Retinal pigment epithelial cell (primary cell): ENCODE data around the gene NPAS3.

Source experiments
- DNase-seq: peaks from one replicate; pipeline ENCODE4 v3.0.0-alpha.2; 2010; ENCODE audit warnings: low read depth
- H3K4me3 ChIP-seq: 2 replicates; pipeline ENCODE4 v1.5.1; 2011; ENCODE audit warnings: mild to moderate bottlenecking, low read length, control low read depth, moderate library complexity
- CTCF ChIP-seq: conservative IDR thresholded peaks from 2 replicates; pipeline ENCODE4 v1.5.1; 2011; ENCODE audit warnings: low read depth, low read length, control low read depth, inconsistent platforms

The NPAS3 gene

GRCh38 chr14:33809396-33809981 is 870.8 kb downstream of the NPAS3 start:
- no peak for TF ChIP-seq CTCF
- no peak overlapping the region for H3K4me3 ChIP-seq
- no peak for DNase-seq

DNA sequence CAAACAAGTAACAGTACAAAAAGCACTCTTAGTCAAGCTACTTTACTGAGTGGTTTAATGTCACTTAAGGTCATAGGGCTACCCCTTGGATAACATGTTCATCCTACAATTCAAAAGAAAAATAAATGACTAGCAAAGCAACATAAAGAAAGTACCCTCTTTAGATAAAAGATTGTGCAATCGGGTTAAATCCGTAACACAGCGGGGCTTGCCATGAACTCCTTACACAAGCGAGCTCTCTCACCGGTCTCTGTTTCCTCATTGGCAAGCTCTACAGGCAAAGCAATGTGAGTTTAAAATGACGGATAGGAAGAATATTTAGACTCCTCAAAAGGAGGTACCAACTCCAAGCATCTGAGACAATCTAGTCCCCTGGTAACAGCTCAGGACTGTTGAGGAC is 871.6 kb downstream of the NPAS3 start:
- H3K4me3 ChIP-seq = no peak overlapping the region
- no peak for DNase-seq
- no peak for TF ChIP-seq CTCF

DNA sequence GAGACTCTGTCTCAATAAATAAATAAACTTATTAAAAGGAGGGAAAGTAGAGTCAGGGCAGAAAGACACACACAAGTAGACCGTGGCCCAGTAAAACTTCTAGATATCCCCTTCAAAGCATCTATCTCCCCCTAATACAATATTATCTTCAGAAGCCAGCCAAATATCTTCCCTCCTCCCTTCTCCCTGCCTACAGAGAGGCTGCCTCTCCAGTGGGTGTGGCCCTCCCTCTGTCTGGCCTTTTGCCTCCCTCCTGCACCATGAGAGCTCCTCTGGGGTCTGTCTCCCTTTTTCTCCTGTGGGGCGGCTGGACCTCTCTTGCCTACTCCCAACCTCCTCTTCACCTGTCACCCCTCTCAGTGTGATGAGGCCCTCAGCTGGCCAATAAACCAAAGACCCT is 873.0 kb downstream of the NPAS3 start:
- DNase-seq = no peak
- no peak overlapping the region for H3K4me3 ChIP-seq
- no peak for TF ChIP-seq CTCF

DNA sequence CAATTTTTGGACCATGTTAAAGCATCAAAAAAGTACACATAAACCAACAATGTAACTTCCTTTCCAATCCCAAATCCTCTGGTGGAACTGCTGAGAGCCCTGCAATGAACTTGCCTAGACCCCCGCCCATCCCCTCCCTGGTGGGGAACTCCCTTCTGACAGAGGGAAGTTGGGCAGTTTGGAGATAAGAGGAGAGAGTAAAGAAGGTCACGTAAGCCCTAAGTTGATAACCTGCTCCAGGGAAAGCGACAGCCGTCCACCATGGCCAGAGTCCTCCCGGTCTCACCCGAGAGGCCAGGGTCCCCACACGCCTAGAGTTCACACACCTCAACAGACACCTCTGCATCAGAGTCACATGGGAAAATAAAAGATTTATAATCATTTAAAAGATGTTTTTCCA is 873.5 kb downstream of the NPAS3 start:
- DNase-seq = no peak
- TF ChIP-seq CTCF = no peak
- no peak overlapping the region for H3K4me3 ChIP-seq

DNA sequence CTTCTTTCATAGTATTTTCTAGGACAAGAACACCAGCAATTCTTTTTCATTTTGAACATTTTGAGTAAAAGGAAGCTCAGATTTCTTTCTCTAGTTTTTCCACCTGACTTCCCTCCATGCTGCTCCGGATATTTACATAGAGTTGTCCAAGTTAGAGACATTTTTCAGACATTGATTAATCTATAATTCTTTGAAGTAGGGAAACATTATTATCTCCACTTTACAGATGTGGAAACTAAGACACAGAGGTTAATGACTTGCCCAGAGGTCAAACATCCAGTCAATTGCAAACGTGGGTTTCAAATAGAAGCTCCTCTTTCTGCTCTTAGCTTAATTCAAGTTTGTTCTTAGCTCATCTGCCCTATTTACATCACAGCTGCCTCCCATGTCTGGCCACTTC is 873.9 kb downstream of the NPAS3 start:
- no peak overlapping the region for H3K4me3 ChIP-seq
- DNase-seq = no peak
- no peak for TF ChIP-seq CTCF

DNA sequence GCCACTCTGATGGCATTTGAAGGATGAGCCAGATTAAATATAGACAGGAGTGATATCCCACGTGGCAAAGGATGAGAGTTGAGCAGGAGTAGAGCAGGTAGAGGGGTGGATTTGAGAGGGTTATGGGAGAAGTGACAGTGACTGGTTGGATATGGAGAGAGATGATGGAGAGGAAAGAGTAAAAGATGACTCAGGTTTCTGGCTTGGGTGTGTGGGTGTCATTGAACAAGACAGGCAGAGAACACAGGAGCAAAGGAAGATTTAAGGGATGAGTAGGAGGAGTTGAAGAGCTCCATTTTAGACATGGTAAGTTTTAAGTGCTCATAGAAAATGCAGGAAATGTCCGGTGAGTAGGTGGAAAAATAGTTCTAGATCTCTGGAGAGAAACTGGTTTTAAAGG is 875.3 kb downstream of the NPAS3 start:
- no peak for TF ChIP-seq CTCF
- no peak for DNase-seq
- no peak overlapping the region for H3K4me3 ChIP-seq

GRCh38 chr14:33833706-33834465 is 895.2 kb downstream of the NPAS3 start:
- no peak for DNase-seq
- H3K4me3 ChIP-seq = no peak overlapping the region
- TF ChIP-seq CTCF = no peak
